Nephron (organoid): ENCODE data around the gene SMIM13.
"Not testable (repeated sequence)": the region's sequence is repeated elsewhere in the genome, so short reads cannot be mapped to it uniquely, and the experiment has no call there.

Experiments
- H3K27ac Mint-ChIP-seq, 3 experiments: 2 replicates each; pipeline ENCODE4 v1.8.0; 2020; ENCODE audit warnings: mixed read lengths in 3 of 3, mild to moderate bottlenecking in 2 of 3, moderate library complexity in 1 of 3
- H3K27me3 Mint-ChIP-seq: 2 replicates; pipeline ENCODE4 v1.8.0; 2021; ENCODE audit warnings: low read depth, mild to moderate bottlenecking, moderate library complexity, mixed read lengths
- H3K36me3 Mint-ChIP-seq: 2 replicates; pipeline ENCODE4 v1.8.0; 2020; ENCODE audit warnings: low read depth, mixed read lengths
- H3K4me1 Mint-ChIP-seq: 2 replicates; pipeline ENCODE4 v1.8.0; 2020; ENCODE audit warnings: mixed read lengths
- H3K4me3 Mint-ChIP-seq, 3 experiments: 2 replicates each; pipeline ENCODE4 v1.8.0; 2020; ENCODE audit warnings: mild to moderate bottlenecking in 3 of 3, mixed read lengths in 3 of 3, moderate library complexity in 2 of 3
- H3K9me3 Mint-ChIP-seq: 2 replicates; pipeline ENCODE4 v1.8.0; 2020; ENCODE audit warnings: mixed read lengths
- CTCF ChIP-seq, 3 experiments: fragments of 200-600 bp; sonication (generic); IDR thresholded peaks; one replicate each; pipeline ENCODE4 v1.5.0; 2021; ENCODE audit warnings: antibody characterized with exemption in 3 of 3; ENCODE audit not compliant: unreplicated experiment in 3 of 3

Gene SMIM13

GRCh38 chr6:11085758-11086435 is 7.7 kb upstream of the SMIM13 start:
- H3K4me1 Mint-ChIP-seq, result no peaks in the 10 kb centered on the region
- no peak for TF ChIP-seq CTCF (IDR thresholded peaks at IDR 0.05; ENCODE audit: unreplicated experiment in 3 of 3)
- H3K9me3 Mint-ChIP-seq, result no peaks in the 10 kb centered on the region
- H3K4me3 Mint-ChIP-seq, result no peak overlapping the region
- no peak overlapping the region for H3K27ac Mint-ChIP-seq
- H3K36me3 Mint-ChIP-seq, result no peaks in the 10 kb centered on the region
- H3K27me3 Mint-ChIP-seq, result no peaks in the 10 kb centered on the region

DNA sequence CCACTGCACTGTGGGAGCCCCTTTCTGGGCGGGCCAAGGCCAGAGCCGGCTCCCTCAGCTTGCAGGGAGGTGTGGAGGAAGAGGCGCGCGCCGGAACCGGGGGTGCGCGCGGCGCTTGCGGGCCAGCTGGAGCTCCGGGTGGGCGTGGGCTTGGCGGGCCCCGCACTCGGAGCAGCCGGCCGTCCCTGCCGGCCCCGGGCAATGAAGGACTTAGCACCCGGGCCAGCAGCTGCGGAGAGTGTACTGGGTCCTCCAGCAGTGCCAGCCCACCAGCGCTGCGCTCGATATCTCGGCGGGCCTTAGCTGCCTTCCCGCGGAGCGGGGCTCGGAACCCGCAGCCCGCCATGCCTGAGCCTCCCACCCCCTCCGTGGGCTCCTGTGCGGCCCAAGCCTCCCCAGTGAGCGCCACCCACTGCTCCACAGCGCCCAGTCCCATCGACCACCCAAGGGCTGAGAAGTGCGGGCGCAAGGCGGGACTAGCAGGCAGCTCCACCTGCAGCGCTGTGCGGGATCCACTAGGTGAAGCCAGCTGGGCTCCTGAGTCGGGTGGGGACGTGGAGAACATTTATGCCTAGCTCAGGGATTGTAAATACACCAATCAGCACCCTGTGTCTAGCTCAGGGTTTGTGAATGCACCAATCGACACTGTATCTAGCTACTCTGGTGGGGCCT is 6.4 kb upstream of the SMIM13 start:
- H3K4me3 Mint-ChIP-seq, H3K27me3 Mint-ChIP-seq: not testable (repeated sequence)

GRCh38 chr6:11089695-11090094 is 3.9 kb upstream of the SMIM13 start:
- Mint-ChIP-seq H3K9me3 (no peaks in the 10 kb centered on the region), H3K4me1 (peaks cover 9% of the 10 kb centered on the region), H3K27me3 (no peaks in the 10 kb centered on the region), H3K36me3 (no peaks in the 10 kb centered on the region), H3K4me3 (no peak overlapping the region), H3K27ac (no peak overlapping the region)
- no peak for TF ChIP-seq CTCF (IDR thresholded peaks at IDR 0.05; ENCODE audit: unreplicated experiment in 3 of 3)

More for the DNA sequence above, 6.4 kb upstream of the SMIM13 start:
- not testable (repeated sequence) for H3K9me3 Mint-ChIP-seq, H3K4me1 Mint-ChIP-seq, H3K27ac Mint-ChIP-seq, H3K36me3 Mint-ChIP-seq

GRCh38 chr6:11091141-11091540 is 2.5 kb upstream of the SMIM13 start:
- Mint-ChIP-seq H3K4me1 (peaks cover 21% of the 10 kb centered on the region), H3K4me3 (peak overlapping the region; percentile 20 to 73 (median 49))
- H3K9me3 Mint-ChIP-seq, H3K27me3 Mint-ChIP-seq, H3K27ac Mint-ChIP-seq, H3K36me3 Mint-ChIP-seq: not testable (repeated sequence)

- Mint-ChIP-seq H3K9me3 (no peaks in the 10 kb centered on the region), H3K4me1 (peaks cover 24% of the 10 kb centered on the region), H3K36me3 (peaks cover 6% of the 10 kb centered on the region), H3K27me3 (no peaks in the 10 kb centered on the region), H3K4me3 (peak overlapping the region; percentile 90 to 92 (median 92)), H3K27ac (peak overlapping the region; percentile 88 to 92 (median 91))
- TF ChIP-seq CTCF (IDR thresholded peaks at IDR 0.05; ENCODE audit: unreplicated experiment in 3 of 3), result no peak
Measured at GRCh38 chr6:11092668-11093375, 812 bp upstream of the SMIM13 start.

DNA sequence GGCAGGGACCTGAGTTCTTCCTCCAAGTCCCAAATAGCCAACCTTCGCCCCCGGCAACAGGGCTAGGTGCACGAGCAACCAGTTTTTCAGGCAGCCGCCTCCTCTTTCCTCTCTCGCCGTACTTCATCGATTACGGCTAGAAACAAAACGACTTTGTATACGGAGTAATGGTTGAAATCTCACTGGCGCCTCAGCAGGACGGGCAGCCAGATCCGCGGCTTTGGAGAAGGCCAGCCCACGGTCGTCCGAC is 333 bp upstream of the SMIM13 start:
- peaks cover 10% of the 10 kb centered on the region for H3K36me3 Mint-ChIP-seq
- no peaks in the 10 kb centered on the region for H3K9me3 Mint-ChIP-seq
- peak overlapping the region; percentile 90 to 92 (median 92) for H3K4me3 Mint-ChIP-seq
- no peak for TF ChIP-seq CTCF (IDR thresholded peaks at IDR 0.05; ENCODE audit: unreplicated experiment in 3 of 3)
- H3K27ac Mint-ChIP-seq, result peak overlapping the region; percentile 88 to 92 (median 91)
- H3K27me3 Mint-ChIP-seq, result no peaks in the 10 kb centered on the region
- peaks cover 24% of the 10 kb centered on the region for H3K4me1 Mint-ChIP-seq
